ENCODE results near the gene LIN28B.

The LIN28B gene

DNA sequence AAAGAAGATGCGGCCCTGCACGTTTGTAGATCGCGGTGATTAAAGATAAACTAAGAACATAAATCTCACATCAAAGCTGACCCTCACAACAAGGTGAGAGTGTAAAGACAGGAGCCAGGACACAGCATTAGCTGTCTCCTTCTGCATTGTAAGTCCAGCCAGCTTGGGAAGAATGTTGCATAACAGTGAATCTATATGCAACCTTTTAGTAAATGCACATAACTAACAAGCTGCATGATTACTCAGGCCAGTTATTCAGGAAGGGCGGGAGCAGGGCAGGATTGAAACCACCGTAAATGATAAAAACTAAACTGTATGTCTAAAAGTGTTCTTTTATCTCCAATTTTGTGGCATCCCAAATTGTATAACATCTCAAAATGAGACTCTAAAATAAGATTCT, 165.8 kb downstream of the LIN28B start:
- TF ChIP-seq, protein P1, sequence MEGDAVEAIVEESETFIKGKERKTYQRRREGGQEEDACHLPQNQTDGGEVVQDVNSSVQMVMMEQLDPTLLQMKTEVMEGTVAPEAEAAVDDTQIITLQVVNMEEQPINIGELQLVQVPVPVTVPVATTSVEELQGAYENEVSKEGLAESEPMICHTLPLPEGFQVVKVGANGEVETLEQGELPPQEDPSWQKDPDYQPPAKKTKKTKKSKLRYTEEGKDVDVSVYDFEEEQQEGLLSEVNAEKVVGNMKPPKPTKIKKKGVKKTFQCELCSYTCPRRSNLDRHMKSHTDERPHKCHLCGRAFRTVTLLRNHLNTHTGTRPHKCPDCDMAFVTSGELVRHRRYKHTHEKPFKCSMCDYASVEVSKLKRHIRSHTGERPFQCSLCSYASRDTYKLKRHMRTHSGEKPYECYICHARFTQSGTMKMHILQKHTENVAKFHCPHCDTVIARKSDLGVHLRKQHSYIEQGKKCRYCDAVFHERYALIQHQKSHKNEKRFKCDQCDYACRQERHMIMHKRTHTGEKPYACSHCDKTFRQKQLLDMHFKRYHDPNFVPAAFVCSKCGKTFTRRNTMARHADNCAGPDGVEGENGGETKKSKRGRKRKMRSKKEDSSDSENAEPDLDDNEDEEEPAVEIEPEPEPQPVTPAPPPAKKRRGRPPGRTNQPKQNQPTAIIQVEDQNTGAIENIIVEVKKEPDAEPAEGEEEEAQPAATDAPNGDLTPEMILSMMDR (IDR thresholded peaks at IDR 0.05; ENCODE audit: low read depth, low read length): no peak
- in situ Hi-C loops (cut with HindIII; ENCODE audit: low sequenced_read_pairs): no loop called here
- no peak for DNase-seq (ENCODE audit: low read depth, low spot score)
- H3K4me3 ChIP-seq (ENCODE audit: low read depth, low read length): no peak overlapping the region

Data from astrocyte of the spinal cord (primary cell).